ENCODE measurements around the gene NEURL1. TPM values are rescaled to one million over a fixed set of nuclear protein-coding genes. Genes with fewer than 3 reads are reported as not detected.
A peak's percentile ranks its signal among the peaks of the same experiment; 100 is the strongest.

NEURL1 gene
- total RNA-seq, 1 donor, result under 0.01 TPM

DNA sequence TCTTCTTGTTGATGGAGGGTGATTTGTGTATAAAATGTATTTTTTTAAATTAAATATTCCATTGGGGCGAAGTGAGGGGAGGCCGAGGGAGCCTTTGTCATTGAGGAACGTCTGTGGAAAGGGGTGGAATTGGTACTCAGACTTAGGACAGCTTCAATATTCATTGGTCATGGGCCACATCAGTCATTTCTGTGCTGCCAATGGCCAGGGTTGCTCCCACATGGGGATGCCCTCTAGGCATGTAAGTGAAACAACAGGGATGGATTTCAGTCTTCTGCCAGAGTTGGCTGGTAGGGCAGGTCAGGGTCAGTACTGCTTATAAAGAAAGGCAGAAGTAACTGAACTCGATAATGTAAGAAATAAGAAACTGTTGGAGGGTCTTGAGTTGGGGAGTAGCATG is 47.2 kb downstream of the NEURL1 start:
- DNase-seq (ENCODE audit: low read depth), result no peak
- TF ChIP-seq, protein P1, sequence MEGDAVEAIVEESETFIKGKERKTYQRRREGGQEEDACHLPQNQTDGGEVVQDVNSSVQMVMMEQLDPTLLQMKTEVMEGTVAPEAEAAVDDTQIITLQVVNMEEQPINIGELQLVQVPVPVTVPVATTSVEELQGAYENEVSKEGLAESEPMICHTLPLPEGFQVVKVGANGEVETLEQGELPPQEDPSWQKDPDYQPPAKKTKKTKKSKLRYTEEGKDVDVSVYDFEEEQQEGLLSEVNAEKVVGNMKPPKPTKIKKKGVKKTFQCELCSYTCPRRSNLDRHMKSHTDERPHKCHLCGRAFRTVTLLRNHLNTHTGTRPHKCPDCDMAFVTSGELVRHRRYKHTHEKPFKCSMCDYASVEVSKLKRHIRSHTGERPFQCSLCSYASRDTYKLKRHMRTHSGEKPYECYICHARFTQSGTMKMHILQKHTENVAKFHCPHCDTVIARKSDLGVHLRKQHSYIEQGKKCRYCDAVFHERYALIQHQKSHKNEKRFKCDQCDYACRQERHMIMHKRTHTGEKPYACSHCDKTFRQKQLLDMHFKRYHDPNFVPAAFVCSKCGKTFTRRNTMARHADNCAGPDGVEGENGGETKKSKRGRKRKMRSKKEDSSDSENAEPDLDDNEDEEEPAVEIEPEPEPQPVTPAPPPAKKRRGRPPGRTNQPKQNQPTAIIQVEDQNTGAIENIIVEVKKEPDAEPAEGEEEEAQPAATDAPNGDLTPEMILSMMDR (IDR thresholded peaks at IDR 0.05; ENCODE audit: insufficient read depth, low read depth, low read length), result no peak
- H3K4me3 ChIP-seq (ENCODE audit: low read depth, low read length), result no peak overlapping the region

DNA sequence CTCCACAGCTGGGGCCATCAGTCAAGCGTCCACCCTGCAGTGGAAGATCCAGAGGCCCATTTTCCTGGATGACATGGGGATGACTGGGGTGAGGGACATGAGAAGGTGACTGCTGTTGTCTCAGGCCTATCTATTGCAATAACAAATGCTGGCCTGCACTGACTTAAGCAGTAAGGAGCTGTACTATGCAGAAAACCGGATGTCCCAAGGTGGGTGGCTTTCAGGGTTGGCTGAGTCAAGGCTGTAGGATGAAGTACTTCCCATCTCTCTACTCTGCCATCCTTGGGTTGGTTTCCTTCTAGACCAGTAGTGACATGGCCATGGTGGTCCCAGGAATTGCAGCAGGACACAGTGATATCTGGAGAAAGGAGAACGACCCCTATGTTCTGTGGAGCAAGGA is 48.1 kb downstream of the NEURL1 start:
- DNase-seq (ENCODE audit: low read depth), result no peak
- TF ChIP-seq, protein P1 (IDR thresholded peaks at IDR 0.05; ENCODE audit: insufficient read depth, low read depth, low read length), result no peak

DNA sequence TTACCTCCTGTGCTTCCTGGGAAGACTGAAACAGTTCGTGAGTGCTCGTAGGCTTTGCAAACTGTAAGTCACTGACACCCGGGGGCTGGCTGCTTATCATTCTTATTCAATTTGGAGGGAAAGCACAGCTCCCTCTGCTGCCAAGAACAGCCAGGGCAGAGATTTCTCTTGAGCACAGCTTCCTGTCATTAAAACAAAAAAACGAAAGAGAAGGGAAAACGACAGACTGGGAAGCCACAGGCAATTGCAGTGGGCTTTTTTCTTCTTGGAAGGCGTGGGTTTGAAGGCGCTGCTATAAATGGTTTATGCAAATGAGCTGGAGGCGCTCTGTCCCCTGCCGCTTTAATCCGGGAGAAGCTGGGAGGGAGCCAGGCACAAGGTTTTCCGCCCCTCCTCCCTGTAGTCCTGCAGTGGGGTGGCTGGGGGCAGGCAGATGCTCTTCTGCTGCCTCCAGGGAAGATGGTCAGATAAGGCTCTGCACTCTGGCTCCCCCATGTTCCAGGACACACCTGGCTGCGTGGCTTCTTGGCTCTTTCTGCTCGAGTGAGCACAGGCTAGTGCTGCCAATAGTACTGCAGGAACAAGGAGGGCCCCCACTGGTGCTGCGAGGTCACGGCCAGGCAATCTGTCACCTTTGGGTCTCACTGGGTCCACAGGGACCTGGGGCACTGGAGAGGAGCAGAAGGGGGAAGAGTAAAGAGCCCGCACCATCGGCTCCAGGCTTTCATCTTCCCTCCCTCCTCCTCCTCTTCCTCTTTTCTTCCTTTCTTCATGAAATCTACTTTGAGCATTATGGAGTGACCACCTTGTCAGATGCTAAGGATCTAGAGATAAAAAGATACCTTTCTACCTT is 49.5 kb downstream of the NEURL1 start:
- peak overlapping the region; percentile 32 for H3K4me3 ChIP-seq (ENCODE audit: low read depth, low read length)
- peak; percentile 48 for DNase-seq (ENCODE audit: low read depth)
- TF ChIP-seq, protein P1 (IDR thresholded peaks at IDR 0.05; ENCODE audit: insufficient read depth, low read depth, low read length), result peak; percentile 59

More for the DNA sequence above, 48.1 kb downstream of the NEURL1 start:
- H3K4me3 ChIP-seq (ENCODE audit: low read depth, low read length), result no peak overlapping the region

DNA sequence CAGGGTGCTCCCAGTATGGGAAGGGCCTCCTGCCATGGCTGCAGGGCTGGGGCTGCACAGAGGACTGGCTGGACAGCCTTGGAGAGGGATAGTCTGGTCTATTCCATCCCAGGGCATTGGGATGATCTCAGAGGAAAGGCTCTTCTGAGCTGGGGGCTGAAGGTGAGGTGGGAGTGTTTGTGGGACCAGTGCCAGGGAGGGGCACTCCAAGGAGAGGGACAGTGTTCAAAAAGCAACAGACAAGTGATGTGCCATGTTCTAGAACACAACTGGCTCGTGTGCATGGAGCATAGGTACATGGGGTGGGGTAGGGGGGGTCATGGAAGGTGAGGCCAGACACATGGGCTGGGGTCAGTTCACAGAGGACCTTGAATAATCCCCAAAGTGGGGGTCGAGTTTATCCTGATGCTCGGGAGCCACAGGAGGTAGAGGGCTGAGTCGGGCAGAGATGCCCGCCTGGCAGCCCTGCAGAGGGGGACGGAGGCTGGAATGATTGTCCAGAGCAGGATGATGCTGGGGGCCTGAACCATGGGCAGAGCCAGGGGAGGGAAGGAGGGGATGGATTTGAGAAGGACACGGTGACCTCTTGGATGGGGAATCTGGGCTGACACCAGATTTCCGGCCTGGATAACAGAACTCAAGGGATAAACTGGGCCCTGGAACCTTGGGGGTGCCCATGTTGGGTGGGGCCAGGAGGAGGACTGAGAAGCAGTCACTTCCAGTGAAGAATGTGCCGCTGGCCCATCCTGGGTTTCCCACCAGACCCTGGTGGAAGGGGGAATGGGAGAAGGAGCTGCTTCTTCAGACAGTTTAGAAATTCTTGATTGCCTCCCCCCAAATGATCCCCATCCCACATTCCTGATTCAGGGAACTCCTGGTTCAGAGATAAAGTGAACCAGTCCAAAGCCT is 50.4 kb downstream of the NEURL1 start:
- no peak overlapping the region for H3K4me3 ChIP-seq (ENCODE audit: low read depth, low read length)
- no peak for DNase-seq (ENCODE audit: low read depth)
- TF ChIP-seq, protein P1 (IDR thresholded peaks at IDR 0.05; ENCODE audit: insufficient read depth, low read depth, low read length), result no peak

DNA sequence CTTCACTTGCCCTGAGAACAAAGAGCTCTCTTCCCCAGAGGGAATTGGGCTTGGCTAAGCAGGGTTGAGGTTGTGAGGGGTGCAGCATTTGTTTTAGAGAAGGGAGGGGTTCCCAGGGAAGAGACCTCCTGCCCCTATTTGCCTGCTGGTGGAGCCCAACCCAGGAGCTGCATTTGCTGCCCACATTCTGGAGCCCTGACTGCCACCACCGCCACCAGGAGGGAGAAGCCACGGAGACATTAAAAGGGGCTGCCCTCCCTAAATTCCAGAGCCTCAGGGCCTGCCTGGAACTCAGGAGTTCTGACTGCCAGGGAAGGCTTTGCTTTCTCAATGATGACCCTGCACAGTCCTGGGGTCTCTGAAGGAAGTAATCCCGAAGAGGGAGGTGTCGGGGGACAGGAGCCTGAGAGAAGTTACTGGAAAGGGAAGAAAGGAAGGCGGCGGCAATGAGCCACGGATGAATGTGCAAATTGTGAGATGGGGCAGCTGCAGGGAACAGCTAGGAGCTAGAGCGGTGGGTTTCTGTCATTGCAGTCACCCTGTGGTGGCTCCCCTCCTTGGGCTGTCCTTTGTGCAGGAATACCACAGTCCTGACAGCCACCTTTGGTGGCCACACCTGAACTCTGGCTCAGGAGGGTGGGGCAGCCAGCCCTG is 51.3 kb downstream of the NEURL1 start:
- no peak overlapping the region for H3K4me3 ChIP-seq (ENCODE audit: low read depth, low read length)
- no peak for DNase-seq (ENCODE audit: low read depth)
- TF ChIP-seq, protein P1 (IDR thresholded peaks at IDR 0.05; ENCODE audit: insufficient read depth, low read depth, low read length), result no peak

DNA sequence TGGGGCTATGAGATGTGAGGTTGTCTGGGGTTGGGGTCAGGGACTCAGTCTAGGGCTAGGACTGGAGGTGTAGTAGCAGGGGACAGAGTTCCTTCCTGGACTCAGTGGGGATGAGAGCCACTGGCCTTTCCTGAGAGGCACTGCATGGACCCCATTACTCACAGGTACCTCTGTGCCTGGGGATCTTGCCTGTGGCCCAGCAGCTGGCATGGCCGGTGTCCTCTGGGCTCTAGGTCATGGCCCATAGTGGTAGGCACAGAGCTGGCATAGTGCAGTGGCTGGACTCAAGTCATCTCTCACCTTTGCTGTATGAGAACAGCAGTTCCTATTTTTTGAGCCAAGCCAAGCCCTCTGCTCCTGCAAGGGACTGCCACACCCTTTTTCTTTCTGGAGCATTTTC is 51.9 kb downstream of the NEURL1 start:
- DNase-seq (ENCODE audit: low read depth), result no peak
- H3K4me3 ChIP-seq (ENCODE audit: low read depth, low read length), result no peak overlapping the region
- TF ChIP-seq, protein P1 (IDR thresholded peaks at IDR 0.05; ENCODE audit: insufficient read depth, low read depth, low read length), result no peak

All from fibroblast of villous mesenchyme (primary cell).